ENCODE measurements around the gene ATP10A.

- TF ChIP-seq CTCF (conservative IDR thresholded peaks at IDR 0.05; ENCODE audit: low read length) = no peak
- TF ChIP-seq EZH2phosphoT487 (IDR thresholded peaks at IDR 0.05; ENCODE audit: borderline replicate concordance, low read depth, low read length) = no peak
These were observed 61.4 kb downstream of the ATP10A start for GRCh38 chr15:25801586-25802284.
